ENCODE results near the gene MSRB1. TPM values are rescaled to one million over a fixed set of nuclear protein-coding genes. Genes with fewer than 3 reads are reported as not detected.
A peak's percentile ranks its signal among the peaks of the same experiment; 100 is the strongest.

MSRB1 gene
- total and polyA plus RNA-seq, 9 of the 15 experiments (the other 6 are each of a cell fraction or from before 2014, with no cell fraction given): 5.4 to 33.7 (median 25.7) TPM

DNA sequence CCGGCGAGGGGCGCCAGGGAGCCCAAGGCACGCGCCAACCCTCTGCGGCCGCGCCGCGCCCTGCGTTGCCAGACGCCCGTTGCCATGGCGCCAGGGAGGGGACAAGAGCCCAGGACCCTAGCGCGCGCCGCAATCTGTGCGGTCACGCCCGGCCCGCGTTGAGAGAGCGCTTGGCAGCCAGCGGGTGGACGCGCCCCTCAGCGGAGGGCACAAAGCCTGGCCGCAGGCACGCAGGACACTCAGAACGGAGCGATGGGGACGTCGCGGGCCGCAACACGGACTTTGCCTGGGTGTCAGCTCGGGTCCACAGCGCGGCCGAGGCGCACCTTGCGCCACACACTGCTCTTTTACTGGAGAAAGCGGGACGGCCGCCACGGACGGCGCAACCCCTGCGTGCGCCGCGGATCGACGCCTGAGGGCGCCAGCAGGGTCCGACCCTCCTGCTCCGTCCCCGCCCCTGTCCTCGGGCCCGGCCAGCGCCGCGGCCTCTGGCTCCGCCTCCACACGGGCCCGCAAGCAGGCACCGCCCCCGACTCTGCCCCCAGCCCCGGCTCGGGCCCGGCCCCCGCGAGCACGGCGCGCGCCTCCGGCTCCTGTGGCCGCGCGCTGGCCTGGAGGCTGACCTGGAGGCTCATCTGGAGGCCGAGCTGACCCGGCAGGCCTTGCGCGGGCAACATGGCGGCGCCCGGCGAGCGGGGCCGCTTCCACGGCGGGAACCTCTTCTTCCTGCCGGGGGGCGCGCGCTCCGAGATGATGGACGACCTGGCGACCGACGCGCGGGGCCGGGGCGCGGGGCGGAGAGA, 40.7 kb upstream of the MSRB1 start, which contains the start of gene GFER (continued):
- TF ChIP-seq, protein P1, sequence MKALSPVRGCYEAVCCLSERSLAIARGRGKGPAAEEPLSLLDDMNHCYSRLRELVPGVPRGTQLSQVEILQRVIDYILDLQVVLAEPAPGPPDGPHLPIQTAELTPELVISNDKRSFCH (CRISPR knock-in tag; IDR thresholded peaks at IDR 0.05): no peak
- TF ChIP-seq, protein P1 (tag; IDR thresholded peaks at IDR 0.05): peak; percentile 72
- TF ChIP-seq RAD21 (CRISPR knock-in tag; conservative IDR thresholded peaks at IDR 0.05 in 1 of 2, IDR thresholded peaks at IDR 0.05 in 1 of 2): peak; percentile 23 to 47; a peak in 2 of 4 replicates
- TF ChIP-seq TEAD4 (IDR thresholded peaks at IDR 0.05; ENCODE audit: low read length): 0 out of 2 replicates have a peak, but pooled peaks have one; percentile 25
- TF ChIP-seq TEAD4 (CRISPR knock-in tag; IDR thresholded peaks at IDR 0.05; ENCODE audit: borderline replicate concordance): no peak
- TF ChIP-seq ZNF324 (CRISPR knock-in tag; IDR thresholded peaks at IDR 0.05): no peak
- no peak; the same call in none of the 2 replicates for TF ChIP-seq TARDBP (IDR thresholded peaks at IDR 0.05)
- no peak for TF ChIP-seq MAFF (IDR thresholded peaks at IDR 0.05; ENCODE audit: low read length)
- no peak; the same call in none of the 2 replicates for TF ChIP-seq ZBTB1 (CRISPR knock-in tag; IDR thresholded peaks at IDR 0.05; ENCODE audit: borderline replicate concordance, low read depth)
- TF ChIP-seq ZBTB17 (CRISPR knock-in tag; IDR thresholded peaks at IDR 0.05): 0 out of 2 replicates have a peak, but pooled peaks have one; percentile 43
- TF ChIP-seq ZSCAN29 (IDR thresholded peaks at IDR 0.05): no peak
- no peak for TF ChIP-seq NFYB (IDR thresholded peaks at IDR 0.05; ENCODE audit: extremely low read depth, insufficient read length)
- TF ChIP-seq DNMT1 (IDR thresholded peaks at IDR 0.05): no peak
- TF ChIP-seq TCF7 (IDR thresholded peaks at IDR 0.05; ENCODE audit: borderline replicate concordance): no peak
- TF ChIP-seq ZNF586 (CRISPR knock-in tag; conservative IDR thresholded peaks at IDR 0.05): no peak
- no peak for TF ChIP-seq SMARCE1 (IDR thresholded peaks at IDR 0.05)
- TF ChIP-seq NCOA1 (IDR thresholded peaks at IDR 0.05; ENCODE audit: low read depth): no peak
- no peak for TF ChIP-seq BCL6 (CRISPR knock-in tag; IDR thresholded peaks at IDR 0.05)
- TF ChIP-seq SETDB1 (IDR thresholded peaks at IDR 0.05; ENCODE audit: low read length): no peak
- TF ChIP-seq ZFP1 (CRISPR knock-in tag; IDR thresholded peaks at IDR 0.05): no peak
- TF ChIP-seq, protein P2, sequence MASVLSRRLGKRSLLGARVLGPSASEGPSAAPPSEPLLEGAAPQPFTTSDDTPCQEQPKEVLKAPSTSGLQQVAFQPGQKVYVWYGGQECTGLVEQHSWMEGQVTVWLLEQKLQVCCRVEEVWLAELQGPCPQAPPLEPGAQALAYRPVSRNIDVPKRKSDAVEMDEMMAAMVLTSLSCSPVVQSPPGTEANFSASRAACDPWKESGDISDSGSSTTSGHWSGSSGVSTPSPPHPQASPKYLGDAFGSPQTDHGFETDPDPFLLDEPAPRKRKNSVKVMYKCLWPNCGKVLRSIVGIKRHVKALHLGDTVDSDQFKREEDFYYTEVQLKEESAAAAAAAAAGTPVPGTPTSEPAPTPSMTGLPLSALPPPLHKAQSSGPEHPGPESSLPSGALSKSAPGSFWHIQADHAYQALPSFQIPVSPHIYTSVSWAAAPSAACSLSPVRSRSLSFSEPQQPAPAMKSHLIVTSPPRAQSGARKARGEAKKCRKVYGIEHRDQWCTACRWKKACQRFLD (CRISPR knock-in tag; IDR thresholded peaks at IDR 0.05): peak; percentile 93
- peak; percentile 80 for TF ChIP-seq PCBP1 (IDR thresholded peaks at IDR 0.05; ENCODE audit: low read depth, low read length, poor library complexity, severe bottlenecking)
- TF ChIP-seq HMG20B (CRISPR knock-in tag; IDR thresholded peaks at IDR 0.05): no peak
- no peak for TF ChIP-seq ELF2 (CRISPR knock-in tag; IDR thresholded peaks at IDR 0.05)
- TF ChIP-seq ZNF263 (CRISPR knock-in tag; IDR thresholded peaks at IDR 0.05; ENCODE audit: borderline replicate concordance): no peak
- no peak for TF ChIP-seq HSF4 (CRISPR knock-in tag; IDR thresholded peaks at IDR 0.05; ENCODE audit: borderline replicate concordance)
- TF ChIP-seq, protein P3, sequence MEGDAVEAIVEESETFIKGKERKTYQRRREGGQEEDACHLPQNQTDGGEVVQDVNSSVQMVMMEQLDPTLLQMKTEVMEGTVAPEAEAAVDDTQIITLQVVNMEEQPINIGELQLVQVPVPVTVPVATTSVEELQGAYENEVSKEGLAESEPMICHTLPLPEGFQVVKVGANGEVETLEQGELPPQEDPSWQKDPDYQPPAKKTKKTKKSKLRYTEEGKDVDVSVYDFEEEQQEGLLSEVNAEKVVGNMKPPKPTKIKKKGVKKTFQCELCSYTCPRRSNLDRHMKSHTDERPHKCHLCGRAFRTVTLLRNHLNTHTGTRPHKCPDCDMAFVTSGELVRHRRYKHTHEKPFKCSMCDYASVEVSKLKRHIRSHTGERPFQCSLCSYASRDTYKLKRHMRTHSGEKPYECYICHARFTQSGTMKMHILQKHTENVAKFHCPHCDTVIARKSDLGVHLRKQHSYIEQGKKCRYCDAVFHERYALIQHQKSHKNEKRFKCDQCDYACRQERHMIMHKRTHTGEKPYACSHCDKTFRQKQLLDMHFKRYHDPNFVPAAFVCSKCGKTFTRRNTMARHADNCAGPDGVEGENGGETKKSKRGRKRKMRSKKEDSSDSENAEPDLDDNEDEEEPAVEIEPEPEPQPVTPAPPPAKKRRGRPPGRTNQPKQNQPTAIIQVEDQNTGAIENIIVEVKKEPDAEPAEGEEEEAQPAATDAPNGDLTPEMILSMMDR (IDR thresholded peaks at IDR 0.05 in 2 of 3, conservative IDR thresholded peaks at IDR 0.05 in 1 of 3; ENCODE audit: insufficient read depth in 2 of 3, low read depth in 1 of 3, low read length in 3 of 3): peak; percentile 46 to 80 (median 73)
- TF ChIP-seq FOXK1 (CRISPR knock-in tag; IDR thresholded peaks at IDR 0.05; ENCODE audit: borderline replicate concordance): no peak; the same call in 1 of the 2 replicates
